HG02588 (cell line): ENCODE data around the gene SNED1.
"Not testable (repeated sequence)": the region's sequence is repeated elsewhere in the genome, so short reads cannot be mapped to it uniquely, and the experiment has no call there.

ENCODE experiments used
- ATAC-seq: cut with Tn5 transposase; IDR thresholded peaks from one replicate; pipeline ENCODE4 v1.9.1; 2021; ENCODE audit warnings: mild to moderate bottlenecking, moderate library complexity; ENCODE audit not compliant: unreplicated experiment

SNED1 gene

GRCh38 chr2:240972201-240972600 lies 26.2 kb upstream of the SNED1 start:
- ATAC-seq, result no peak

GRCh38 chr2:240972636-240973521 lies 25.5 kb upstream of the SNED1 start:
- ATAC-seq, result no peak

DNA sequence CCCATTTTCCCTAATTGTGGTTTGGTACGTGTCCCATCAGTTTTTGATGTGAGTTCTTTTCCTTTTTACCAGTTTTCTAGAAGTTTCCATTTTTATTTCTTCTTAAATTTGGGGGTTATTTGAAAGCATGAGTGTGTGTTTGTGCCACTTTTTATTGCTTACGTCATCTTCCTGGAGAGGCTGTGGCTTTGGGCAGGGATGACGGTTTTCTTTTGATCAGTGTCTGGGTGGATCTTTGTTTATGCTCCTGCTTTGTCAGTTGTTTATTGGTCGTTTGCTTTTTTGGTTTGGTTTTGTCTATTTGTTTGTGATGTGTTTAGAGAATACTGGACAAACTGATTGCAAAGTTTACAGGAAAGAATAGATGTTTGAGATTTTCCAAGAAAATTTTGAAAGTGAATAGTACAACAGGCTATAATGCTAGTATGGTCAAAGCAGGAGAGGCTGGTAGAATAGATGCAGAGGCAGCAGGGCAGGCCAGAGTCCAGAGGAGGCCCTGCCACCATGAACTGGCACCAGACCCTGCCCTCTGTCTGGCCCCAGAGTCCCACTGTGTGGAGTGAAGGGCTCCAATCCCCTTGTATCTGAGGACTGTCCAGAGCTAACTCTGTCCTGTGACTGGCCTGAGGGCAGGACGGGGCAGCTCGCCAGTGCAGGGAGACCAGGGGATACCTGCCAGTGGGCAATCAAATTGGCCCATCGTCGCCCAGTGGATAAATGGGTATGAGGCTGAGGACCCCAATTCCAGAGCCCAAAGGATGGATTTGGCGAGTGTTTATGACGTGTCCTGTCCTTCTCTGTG lies 23.4 kb upstream of the SNED1 start:
- ATAC-seq, result no peak

- ATAC-seq, result not testable (repeated sequence)
Observed at GRCh38 chr2:240975903-240976302, 22.5 kb upstream of the SNED1 start.

DNA sequence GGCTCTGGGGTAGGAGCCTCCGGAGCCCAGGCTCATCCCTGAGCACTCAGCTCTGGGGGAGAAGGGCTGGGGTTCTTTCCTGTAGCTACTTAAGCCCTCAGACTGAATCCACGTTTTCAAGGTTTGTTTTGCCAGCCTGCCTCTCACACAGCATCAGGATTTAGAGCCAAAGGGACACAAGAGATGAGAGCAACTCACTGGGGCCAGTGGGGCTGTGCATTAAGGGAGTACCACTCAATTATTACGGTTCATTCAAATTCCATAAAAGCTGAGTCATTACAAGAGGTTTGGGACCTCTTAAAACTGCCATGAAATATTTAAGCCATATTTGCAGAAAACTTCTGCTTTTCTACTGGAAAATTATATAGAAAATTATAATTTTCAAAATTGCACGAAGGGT lies 17.1 kb upstream of the SNED1 start:
- no peak for ATAC-seq

GRCh38 chr2:240981871-240982800 lies 16.3 kb upstream of the SNED1 start:
- no peak for ATAC-seq

- no peak for ATAC-seq
Observed at GRCh38 chr2:240982821-240983281, 15.6 kb upstream of the SNED1 start.

DNA sequence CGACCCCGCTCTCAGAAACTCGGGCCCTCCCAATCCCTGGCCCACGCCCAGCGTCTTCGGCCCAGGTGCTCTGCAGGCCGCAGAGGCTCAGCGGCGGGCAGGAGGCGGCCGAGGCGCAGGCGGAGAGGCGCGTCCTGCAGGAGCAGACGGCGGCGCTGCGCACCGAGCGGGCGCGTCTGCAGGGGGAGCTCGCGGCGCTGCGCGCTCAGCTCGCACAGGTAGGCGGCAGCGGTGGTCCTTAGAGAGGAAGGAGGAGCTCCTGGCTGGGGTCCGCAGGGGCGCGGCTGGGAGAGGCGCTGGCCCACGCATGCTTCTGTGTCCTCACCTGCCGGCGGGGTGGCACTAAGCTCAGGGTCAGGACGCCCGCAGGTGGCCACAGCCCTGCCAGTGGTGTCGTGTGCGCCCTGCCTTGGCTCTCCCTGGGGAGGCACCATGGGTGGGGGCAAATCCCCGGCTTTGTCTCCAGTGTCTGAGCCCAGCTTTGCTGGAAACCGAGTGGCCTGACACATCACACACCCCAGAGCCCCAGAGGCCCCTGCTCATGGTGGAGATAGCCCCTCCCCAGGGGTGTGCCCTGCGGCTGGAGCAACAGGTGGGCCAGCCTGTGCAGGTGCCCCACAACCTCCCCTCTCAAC lies 14.9 kb upstream of the SNED1 start:
- ATAC-seq, result no peak

GRCh38 chr2:240983996-240984498 lies 14.4 kb upstream of the SNED1 start:
- ATAC-seq, result no peak

DNA sequence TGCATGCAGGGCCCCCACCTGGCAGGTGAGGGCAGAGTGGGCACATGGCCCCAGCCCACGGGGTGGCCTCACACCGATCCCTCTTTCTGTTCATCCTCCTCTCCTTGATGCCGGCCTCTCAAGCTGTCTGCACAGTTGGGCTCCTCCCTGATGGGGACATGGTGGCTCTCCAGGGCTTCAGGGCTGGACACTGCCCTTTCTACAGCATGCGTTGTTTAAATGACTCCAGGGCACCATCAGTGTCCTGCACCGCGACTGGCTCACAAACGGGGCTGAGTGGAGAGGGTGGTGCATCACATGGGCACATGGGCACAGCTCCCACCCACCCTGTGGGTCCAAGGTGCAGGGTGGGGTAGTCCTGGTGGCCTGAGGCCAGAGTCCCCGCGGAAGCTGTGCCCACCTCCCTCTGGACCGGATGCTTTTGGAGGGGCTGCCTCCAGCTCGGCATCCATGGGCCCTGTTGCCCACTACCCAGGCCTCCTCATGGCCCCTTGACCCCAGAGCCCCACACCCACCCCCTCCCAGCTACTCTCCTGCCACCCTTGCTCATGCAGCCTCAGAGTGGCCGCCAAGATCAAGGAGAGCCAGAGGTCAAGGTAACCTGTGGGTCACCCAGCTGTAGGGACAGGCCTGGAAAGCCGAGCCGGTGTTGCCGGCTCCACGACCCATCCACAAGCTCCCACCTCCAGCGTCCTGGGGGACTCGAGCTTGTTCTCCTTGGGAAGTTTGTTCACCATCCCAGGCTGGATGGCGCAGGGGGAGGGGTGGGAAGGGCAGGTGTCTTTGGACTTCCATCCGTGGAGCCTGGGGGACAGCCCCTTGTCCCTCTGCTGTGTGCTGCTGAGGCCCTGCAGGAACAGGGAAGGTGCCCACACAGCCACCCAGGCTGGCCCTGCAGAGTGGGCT lies 12.3 kb upstream of the SNED1 start:
- ATAC-seq, result no peak

DNA sequence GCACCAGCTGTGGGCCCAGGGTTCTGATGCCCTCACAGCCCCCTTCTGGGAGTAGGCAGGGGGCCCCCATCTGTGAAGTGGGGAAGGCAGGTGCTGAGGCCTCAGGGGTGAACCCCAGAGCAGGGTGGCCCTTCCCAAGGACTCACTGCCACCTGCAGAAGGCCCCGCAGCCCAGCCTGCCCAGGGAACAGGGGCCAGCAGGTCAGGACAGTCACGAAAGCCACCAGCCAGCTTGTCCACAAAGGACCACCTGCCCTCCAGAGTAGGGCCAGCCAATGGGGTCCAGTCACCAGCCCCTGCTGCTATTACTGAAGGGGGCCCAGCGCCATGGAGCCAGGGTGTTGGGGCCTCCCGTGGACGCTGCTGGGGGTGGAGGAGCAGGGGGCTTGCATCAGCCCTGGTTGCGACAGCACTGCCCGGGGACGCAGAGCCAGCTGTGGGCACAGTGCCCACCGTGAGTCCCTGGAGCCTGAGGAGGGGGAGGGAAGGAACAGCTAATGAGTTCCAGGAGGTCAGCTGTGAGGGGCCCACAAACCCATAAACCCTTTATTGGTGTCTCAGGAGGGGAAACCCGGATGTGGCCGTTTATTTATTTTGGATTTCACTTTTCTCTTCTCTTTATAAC lies 11.5 kb upstream of the SNED1 start:
- ATAC-seq, result no peak

GRCh38 chr2:240987588-240987987 lies 10.8 kb upstream of the SNED1 start:
- no peak for ATAC-seq

- ATAC-seq, result no peak
Observed at GRCh38 chr2:240988146-240988545, 10.3 kb upstream of the SNED1 start.

DNA sequence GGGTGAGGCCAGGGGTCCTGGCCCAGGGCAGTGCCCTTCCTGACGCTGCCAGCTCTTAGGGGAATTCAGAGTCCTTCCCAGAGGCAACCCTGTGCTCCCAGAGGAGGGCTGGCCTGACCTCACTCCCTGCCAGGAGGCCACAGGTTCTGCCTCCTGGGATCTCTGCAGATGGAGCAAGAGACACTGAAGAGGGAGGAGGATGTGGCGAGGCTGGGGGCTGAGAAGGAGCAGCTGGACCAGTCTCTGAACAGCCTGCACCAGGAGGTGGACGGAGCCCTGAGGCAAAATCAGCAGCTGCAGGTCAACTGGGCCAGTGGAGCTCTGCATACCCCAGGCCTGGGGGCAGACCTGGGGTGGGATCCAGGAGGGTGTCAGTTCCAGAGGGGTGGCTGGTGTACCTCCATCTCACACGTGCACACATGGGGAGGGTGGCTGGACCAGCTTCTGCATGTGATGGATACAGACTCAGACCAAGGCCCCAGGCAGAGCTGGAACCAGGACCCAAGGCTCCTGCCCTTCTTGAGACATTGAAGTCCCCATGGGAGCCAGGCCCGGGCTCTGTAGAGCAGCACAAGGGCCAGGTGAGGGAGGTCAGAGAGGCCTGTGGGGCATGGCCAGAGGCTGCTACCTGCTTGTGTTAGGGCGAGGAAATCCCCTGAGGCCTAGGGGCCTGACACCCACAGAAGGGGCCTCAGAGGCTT lies 9.7 kb upstream of the SNED1 start:
- ATAC-seq, result no peak

GRCh38 chr2:240989451-240990265 lies 8.8 kb upstream of the SNED1 start:
- no peak for ATAC-seq

DNA sequence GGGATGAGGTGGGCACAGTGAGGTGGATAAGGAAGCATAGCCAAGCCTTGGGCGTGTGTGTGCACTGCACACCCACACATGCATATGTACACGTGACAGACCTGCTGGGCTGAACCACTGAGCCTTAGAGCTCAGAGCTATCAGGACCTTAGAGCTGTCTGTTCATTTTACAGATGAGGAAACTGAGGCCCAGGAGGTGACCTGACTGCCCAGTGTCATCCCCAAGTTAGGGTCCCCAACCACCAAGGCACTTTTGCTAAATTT lies 8.2 kb upstream of the SNED1 start:
- ATAC-seq, result no peak

GRCh38 chr2:240990726-240991377 lies 7.6 kb upstream of the SNED1 start:
- no peak for ATAC-seq
